Mucosa of gallbladder (tissue), 1 donor: Measurements from ENCODE around the gene SPIN2B. TPM values are rescaled to one million over a fixed set of nuclear protein-coding genes. Genes with fewer than 3 reads are reported as not detected.
"Not testable (repeated sequence)": the region's sequence is repeated elsewhere in the genome, so short reads cannot be mapped to it uniquely, and the experiment has no call there.

ENCODE experiments used
- DNase-seq: peaks from one replicate; pipeline ENCODE4 v3.0.0-alpha.2; 2020; ENCODE audit warnings: low spot score
- total RNA-seq: library from RNA; stranded (reverse); gene quantifications from one replicate; pipeline ENCODE4 v1.2.1, GENCODE V29; 2021
- donor health status: DM: no; HTN: no; CAD: no.

Gene SPIN2B
- total RNA-seq: 10.2 TPM

DNA sequence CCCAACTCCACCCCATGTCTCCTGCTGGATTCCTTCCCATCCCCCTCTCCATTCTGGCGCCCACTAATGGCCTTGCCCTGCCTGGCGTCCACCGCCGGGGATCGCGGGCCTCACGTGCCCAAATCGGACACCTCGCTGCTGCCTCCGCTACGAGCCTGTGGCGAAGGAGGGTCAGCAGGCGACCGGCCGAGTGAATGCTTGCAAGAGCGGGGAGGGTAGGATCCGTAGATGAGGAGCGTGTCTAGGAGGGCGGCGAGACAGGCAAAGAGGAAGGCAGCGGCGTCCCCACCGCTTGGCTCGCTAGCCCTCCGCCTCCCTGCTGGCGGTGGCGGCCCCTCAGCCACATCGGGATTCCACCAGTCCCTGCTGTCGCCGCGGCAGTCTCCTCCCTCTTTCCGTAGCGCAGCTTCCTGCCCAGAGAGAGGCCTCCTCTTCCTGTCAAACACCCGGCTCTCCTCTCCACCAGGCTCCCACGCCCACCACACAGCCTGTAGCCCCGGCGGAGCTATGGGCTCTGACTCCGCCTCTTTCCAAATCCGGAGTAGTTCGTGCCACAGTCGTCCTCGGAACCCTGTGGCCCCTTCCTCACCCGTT lies at the start of gene SPIN2B:
Gene SPIN2B (minus strand): TSS at position 387 of the 594 bp plus-strand sequence.
- peak; percentile 72 for DNase-seq

DNA sequence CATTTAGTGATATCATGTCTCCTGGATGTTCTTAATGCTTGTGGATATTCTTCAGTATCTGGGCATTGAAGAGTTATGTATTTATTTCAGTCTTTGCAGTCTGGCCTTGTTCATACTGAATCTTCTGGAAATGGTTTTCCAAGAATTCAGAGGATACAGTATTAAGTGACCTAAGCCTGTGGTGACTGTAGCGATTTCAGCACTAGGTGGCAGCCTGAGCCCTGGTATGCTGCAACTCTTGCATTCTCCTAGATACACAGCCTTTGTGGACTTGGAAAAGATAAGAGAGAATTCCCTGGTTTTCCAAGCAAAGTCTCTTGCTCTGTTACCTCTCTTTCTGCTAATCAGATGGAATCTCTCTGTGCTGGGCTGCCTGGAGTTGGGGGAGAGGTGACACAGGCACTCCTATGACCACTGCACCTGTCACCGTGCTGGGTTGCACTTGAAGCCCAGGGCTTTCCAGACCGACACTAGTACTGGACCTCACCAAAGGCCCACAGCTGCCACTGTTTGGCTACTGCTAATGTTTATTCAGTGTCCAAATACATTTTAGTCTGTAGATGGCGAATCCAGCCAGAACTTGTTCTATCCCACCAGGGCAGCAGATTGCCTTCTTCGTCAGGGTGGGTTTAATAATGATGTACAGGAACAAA lies 35.2 kb upstream of the SPIN2B start:
- no peak for DNase-seq

DNA sequence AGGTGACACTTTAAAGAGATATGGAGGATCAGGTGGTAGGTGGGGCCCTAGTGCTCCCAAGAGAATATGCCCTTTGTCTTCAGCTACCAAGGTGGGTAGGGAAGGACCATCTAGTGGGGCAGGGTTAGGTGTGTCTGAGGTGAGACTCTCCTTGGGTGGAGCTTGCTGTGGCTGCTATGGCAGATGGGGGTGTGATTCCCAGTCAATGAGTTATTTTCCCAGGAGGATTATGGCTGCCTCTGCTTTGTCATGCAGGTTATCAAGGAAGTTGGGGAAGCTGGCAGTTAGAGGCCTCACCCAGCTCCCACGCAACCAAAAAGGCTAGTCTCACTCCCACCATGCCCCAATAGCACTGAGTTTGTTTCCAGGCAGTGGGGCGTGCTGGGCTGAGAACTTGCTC lies 33.8 kb upstream of the SPIN2B start:
- DNase-seq: no peak

- not testable (repeated sequence) for DNase-seq
These were observed 30.9 kb upstream of the SPIN2B start for GRCh38 chrX:57152222-57152621.

DNA sequence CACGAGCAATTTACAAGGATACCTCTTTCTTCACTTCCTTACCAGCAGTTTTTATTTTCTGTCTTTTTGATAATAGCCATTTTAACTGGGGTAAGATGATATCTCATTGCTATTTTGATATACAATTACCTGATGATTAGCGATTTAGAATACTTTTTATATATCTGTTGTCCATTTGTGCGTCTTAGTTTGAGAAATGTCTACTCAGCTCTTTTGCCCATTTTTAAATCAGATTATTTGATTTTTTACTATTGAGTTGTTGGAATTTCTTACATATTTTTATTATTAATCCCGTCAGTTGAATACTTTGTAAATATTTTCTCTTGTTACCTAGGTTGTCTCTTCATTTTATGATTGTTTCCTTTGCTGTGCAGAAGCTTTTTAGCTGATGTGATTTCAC lies 17.3 kb upstream of the SPIN2B start:
- DNase-seq: no peak

- no peak for DNase-seq
These were observed 16.2 kb upstream of the SPIN2B start for GRCh38 chrX:57137501-57137900.

DNA sequence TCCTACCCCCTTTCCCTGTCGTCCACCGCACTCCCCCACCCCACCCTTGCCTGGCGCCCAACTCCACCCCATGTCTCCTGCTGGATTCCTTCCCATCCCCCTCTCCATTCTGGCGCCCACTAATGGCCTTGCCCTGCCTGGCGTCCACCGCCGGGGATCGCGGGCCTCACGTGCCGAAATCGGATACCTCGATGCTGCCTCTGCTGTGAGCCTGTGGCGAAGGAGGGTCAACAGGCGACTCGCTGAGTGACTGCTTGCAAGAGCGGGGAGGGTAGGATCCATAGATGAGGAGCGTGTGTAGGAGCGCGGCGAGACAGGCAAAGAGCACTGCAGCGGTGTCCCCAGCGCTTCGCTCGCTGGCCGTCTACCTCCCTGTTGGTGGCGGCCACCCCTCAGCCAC lies 15.7 kb upstream of the SPIN2B start, which contains the start of gene SPIN2A:
Gene SPIN2A (minus strand): TSS at position 325 of the 400 bp plus-strand sequence. CDS start 800 bp downstream, outside the sequence.
- not testable (repeated sequence) for DNase-seq

DNA sequence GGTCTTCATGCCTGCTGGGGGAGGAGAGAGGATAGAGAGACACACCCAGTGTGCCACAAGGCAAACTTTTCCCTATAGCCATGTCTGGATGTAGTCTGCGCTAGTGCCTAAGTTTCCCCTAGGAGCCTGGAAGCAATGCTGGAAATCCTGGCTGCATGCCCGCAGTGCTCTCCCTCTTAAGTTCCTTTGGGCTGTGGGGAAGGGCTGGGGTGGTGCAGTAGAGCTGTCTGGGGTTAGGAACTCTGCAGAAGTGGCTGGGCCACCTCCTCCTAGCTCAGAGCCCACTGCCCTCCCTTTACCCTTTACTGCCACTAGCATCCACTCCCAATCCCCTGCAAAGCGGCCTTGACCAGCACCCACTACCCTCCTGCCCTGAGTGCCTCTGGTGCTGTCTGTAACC lies 15.2 kb upstream of the SPIN2B start:
- DNase-seq: not testable (repeated sequence)

DNA sequence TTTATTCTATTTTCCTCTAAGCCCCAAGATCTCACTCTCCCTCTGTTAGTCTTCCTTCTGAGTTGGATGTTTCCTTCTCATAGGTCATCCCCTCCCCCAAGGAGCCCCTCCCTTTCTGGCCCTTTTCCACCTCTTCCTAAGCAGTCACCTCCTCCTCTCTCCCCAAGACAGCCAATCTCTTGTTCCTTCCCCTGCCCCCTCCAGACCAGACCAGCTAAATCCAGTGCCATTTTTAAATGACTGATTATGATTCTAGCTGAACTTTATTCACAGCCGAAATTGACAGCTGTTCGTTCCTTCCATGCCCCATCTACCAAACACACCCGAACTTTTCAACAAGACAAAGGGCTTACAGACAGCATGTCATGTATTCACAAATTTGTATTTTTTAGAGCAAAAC lies 13.9 kb upstream of the SPIN2B start:
- DNase-seq: no peak

GRCh38 chrX:57134702-57135101 lies 13.4 kb upstream of the SPIN2B start:
- no peak for DNase-seq

GRCh38 chrX:57133706-57134105 lies 12.4 kb upstream of the SPIN2B start:
- DNase-seq: no peak

DNA sequence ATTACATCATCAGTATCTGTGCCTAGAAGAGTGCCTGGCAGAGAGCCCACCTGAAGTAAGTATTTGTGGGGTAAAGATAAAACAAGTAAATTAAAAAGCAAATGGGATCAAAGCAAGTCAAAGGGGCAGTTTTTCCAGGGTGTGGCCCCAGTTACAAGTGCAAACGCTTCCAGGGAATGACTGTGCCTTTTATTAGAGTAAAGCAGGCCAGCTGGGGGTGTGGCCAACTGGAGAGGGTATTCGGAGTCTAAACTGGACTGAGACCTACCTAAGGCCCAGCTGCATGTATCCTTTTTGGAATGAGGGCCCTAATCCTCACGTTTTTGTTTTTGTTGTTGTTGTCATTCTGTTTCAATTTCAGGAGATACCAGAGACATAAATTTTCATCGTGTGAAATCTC lies 11.9 kb upstream of the SPIN2B start:
- not testable (repeated sequence) for DNase-seq

GRCh38 chrX:57132046-57132445 lies 10.7 kb upstream of the SPIN2B start:
- no peak for DNase-seq

DNA sequence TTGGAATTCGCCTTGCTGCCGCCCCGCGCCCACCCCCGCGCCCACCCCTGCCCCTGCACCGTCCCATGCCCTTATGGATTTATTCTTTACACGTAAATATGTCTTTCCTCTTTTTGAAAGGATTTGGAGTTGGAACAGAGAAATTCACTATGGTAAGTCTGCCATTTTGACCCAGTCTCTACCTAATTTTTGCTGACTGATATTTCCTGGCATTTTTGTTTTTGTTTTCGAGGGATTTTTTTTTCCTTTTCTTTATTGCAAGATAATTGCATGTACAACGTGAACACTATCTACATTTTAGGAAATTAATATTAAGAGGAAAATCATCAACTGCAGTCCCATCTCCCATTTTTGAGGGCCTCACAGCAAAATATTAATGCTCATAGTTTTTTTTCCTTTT lies 468 bp upstream of the SPIN2B start:
- no peak for DNase-seq

DNA sequence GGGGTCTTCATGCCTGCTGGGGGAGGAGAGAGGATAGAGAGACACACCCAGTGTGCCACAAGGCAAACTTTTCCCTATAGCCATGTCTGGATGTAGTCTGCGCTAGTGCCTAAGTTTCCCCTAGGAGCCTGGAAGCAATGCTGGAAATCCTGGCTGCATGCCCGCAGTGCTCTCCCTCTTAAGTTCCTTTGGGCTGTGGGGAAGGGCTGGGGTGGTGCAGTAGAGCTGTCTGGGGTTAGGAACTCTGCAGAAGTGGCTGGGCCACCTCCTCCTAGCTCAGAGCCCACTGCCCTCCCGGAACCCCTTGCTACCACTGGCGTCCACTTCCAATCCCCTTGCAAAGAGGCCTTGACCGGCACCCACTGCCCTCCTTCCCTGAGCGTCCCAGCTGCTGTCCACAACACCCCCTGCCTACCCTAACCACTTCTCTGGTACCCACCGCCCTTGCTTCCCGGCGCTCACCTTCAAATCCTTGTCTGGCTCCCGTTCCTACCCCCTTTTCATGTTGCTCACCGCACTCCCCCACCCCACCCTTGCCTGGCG lies 658 bp downstream of the SPIN2B start:
- not testable (repeated sequence) for DNase-seq

- DNase-seq: no peak
These were observed 1.9 kb downstream of the SPIN2B start for GRCh38 chrX:57119416-57119815.

DNA sequence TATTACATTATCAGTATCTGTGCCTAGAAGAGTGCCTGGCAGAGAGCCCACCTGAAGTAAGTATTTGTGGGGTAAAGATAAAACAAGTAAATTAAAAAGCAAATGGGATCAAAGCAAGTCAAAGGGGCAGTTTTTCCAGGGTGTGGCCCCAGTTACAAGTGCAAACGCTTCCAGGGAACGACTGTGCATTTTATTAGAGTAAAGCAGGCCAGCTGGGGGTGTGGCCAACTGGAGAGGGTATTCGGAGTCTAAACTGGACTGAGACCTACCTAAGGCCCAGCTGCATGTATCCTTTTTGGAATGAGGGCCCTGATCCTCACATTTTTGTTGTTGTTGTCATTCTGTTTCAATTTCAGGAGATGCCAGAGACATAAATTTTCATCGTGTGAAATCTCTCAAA lies 3.8 kb downstream of the SPIN2B start:
- not testable (repeated sequence) for DNase-seq

GRCh38 chrX:57104921-57105398 lies 16.4 kb downstream of the SPIN2B start:
- no peak for DNase-seq

GRCh38 chrX:57104406-57104805 lies 16.9 kb downstream of the SPIN2B start:
- DNase-seq: no peak

DNA sequence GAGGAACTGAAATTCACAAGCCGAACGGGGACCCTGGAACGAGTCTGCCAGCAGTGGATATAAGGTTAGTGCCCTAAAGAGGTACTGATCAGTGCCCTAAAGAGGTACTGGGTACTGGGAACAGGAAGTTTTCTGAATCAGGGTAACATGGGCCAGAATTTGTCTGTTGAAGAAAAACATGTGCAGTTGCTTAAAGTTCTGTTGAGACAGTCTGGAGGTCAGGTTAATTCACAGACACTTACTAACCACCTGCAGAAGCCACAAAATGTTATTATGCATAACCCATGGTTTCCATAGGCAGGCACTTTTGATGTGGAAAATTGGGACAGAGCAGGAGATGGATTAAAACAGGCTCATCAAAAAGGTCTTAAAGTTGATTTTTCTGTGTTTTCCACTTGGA lies 17.9 kb downstream of the SPIN2B start:
- no peak for DNase-seq

DNA sequence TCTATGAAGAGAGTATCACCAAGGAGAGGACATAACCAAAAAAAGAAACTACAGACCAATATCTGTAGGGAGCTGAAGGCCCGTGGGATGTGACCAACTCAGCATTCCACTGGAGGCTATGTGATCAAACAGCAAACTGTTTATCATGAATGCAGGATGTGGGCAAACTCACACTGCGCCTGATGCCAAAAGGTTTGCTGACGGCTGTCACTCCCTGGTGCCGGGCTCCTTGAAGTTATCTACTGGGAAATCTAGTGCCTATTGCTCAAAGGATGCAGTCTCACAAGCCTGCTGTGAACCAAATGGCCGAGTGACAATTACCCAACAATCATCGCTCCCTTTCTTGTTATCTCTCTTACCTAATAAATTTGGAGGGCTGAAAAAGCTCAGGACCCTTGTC lies 18.4 kb downstream of the SPIN2B start:
- DNase-seq: not testable (repeated sequence)

GRCh38 chrX:57083143-57083542 lies 38.2 kb downstream of the SPIN2B start:
- DNase-seq: no peak

DNA sequence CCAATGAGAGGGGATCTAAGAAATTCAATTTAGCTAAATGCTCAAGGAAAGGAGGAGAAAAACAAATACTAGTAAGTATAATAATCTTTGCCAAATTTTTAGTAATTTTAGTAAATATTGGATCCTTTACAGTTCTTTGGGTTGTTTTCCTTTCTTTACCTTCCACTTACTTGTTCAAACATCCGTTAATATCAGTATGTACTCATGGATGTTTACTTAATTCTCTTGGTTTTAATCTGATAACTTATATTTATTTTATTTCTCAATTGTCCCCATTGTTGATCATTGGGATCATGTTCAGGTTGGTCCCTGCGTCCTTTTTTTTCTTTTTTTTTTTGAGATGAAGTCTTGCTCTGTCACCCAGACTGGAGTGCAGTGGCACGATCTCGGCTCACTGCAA lies 46.9 kb downstream of the SPIN2B start:
- no peak for DNase-seq
